Measurements from ENCODE around the gene TRIM34.
"Not testable (repeated sequence)": the region's sequence is repeated elsewhere in the genome, so short reads cannot be mapped to it uniquely, and the experiment has no call there.

The TRIM34 gene, protein sequence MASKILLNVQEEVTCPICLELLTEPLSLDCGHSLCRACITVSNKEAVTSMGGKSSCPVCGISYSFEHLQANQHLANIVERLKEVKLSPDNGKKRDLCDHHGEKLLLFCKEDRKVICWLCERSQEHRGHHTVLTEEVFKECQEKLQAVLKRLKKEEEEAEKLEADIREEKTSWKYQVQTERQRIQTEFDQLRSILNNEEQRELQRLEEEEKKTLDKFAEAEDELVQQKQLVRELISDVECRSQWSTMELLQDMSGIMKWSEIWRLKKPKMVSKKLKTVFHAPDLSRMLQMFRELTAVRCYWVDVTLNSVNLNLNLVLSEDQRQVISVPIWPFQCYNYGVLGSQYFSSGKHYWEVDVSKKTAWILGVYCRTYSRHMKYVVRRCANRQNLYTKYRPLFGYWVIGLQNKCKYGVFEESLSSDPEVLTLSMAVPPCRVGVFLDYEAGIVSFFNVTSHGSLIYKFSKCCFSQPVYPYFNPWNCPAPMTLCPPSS
- 0 to 0.06 reads per million in 2 experiments for total RNA-seq

DNA sequence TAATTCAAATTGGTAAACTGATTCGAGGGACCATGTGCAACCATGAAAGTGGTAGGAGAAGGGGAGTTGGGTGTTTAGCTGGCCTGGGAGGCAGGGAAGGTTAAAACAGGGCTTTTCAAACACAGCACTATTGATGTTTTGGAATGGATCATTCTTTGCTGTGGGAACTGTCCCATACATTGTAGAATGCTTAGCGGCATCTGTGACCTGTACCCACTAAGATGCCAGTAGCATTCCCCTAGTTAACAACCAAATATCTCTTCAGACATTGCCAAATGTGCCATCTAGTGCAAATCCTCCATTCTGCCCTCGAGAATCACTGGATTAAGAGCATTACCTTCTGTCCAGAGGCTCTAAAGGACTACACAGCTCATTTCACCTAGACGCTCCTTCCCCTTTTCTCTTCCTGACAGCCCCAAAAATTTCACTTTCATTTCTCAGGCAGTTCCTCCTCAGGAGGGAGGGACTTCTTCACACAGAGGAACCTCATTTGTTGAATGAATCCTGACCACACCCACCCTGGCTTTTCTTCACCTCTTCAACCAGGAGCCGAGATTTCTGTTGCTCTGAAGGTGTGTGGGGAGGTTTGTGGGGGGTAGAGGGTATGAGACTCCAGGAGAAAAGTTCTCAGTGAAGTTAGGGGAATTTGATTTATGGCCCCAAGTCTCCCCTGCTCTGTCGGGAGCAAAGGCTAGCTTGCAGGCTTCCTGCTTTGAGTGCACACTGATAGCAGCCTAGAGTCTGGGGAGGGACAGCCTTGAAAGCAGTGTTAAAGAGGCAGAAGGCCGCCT lies at the start of gene TRIM34:
TRIM34 (plus strand) TSS at position 513 of the 791 bp plus-strand sequence. CDS start 7,331 bp downstream, outside the sequence.
- peak; percentile 44 for DNase-seq (ENCODE audit: low read depth)

GRCh38 chr11:5575152-5575551 lies 49.6 kb upstream of the TRIM34 start:
- no peak for DNase-seq (ENCODE audit: low read depth)

DNA sequence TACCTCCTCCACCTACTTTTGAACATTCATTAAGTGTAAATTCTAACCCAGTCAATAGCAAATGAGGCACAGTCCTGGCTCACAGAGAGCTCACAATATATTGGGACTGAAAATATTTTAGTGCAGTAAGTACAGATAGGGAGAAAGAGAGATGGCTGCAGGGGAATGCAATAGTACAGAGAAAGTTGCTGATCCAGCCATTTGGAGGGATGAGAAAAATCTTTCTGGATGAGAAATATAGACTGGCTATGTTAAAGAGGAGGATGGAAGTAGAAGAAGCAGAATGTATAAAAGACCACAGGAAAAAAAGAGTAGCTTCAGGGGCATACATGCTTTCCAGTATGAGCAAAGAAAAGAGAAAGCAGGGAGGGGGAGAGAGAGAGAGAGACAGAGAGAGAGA lies 47.7 kb upstream of the TRIM34 start:
- no peak for DNase-seq (ENCODE audit: low read depth)

GRCh38 chr11:5580577-5580976 lies 44.2 kb upstream of the TRIM34 start, which contains the start of gene OR52B6:
OR52B6 (plus strand) TSS chr11:5580877; CDS start chr11:5580877, 0 bp downstream.
- DNase-seq (ENCODE audit: low read depth), result no peak

DNA sequence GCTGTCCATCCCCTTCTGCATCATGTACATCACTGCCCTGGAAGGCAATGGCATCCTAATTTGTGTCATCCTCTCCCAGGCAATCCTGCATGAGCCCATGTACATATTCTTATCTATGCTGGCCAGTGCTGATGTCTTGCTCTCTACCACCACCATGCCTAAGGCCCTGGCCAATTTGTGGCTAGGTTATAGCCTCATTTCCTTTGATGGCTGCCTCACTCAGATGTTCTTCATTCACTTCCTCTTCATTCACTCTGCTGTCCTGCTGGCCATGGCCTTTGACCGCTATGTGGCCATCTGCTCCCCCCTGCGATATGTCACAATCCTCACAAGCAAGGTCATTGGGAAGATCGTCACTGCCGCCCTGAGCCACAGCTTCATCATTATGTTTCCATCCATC lies 43.8 kb upstream of the TRIM34 start:
- no peak for DNase-seq (ENCODE audit: low read depth)

DNA sequence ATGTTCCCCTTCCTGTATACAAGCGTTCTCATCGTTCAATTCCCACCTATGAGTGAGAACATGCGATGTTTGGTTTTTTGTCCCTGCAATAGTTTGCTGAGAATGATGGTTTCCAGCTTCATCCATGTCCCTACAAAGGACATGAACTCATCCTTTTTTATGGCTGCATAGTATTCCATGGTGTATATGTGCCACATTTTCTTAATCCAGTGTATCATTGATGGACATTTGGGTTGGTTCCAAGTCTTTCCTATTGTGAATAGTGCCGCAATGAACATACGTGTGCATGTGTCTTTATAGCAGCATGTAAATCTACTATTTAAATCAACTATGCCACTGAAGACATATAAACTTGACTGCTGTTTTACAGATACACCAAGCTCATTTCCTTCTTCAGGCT lies 40.3 kb upstream of the TRIM34 start:
- not testable (repeated sequence) for DNase-seq (ENCODE audit: low read depth)

GRCh38 chr11:5589906-5590305 lies 34.9 kb upstream of the TRIM34 start:
- DNase-seq (ENCODE audit: low read depth), result not testable (repeated sequence)

DNA sequence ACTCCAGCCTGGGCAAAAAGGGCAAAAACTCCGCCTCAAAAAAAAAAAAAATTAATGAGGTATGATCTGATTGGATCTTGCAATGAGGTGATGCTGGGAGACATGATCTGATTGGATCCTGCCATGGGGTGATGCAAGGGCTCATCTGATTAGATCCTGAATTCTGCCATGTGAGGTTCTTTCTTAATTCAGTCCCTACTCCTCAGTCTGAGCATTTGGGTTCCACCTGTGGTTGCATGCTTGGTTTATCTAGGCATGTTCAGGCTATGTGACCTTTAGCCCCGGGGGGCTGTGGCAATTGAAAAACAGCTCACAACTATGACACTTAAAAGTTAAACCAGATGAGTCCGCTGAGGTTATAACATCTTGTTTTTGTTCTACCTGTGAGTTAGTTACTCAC lies 33.2 kb upstream of the TRIM34 start:
- DNase-seq (ENCODE audit: low read depth), result no peak

- DNase-seq (ENCODE audit: low read depth), result no peak
These were observed 32.2 kb upstream of the TRIM34 start for GRCh38 chr11:5592615-5593014.

GRCh38 chr11:5593146-5593545 lies 31.7 kb upstream of the TRIM34 start:
- no peak for DNase-seq (ENCODE audit: low read depth)

DNA sequence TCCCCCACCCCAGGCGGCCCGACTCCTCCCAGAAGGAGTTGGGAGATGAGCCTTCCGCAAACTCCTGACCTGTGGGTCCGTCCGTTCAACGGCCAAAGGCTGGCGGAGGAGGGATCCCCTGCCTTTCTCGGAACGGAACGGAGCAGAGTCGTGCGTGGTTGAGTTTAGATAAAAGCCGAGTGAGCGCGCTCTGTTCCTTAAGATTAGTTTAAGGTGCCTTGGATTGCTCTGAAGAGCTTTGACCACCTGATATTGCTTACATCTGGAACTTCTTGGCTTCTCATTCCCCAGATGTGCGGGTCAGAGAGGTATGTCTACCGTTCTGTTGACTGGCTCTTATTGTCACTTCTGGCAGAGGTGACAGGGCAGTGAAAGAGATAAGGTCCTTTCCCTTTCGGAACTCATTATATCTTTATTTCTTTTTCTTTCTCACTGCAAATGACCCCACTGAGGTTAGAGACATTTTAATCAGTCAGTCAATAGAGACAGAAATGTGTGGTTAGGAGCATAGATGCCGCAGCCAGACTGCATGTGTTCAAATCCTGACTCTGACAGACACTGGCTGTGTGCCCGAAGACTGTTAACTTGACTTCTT lies 28.1 kb upstream of the TRIM34 start, which contains the start of gene TRIM6:
TRIM6 (plus strand) TSS at position 31 of the 595 bp plus-strand sequence; CDS start at position 292, 261 bp downstream.
- no peak for DNase-seq (ENCODE audit: low read depth)

DNA sequence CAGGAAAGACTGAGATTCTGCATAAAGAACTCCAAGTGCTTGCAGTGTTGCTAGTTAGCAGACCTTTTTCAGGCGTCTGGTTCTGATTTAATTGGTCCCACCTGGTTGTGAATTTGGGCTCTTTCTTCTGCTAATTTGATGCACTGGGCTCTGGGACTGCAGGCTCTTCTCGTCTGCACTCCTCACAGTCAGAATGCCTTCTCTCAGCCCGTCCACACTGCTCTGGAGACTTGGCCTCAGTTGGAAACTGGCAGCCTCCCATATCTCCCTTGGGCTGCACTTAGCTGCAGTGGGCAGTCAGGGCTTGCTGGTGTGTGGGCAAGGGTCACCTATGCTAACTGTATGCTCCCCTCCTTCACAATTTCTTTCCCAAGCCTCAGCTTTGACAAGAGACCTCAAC lies 26.8 kb upstream of the TRIM34 start:
- no peak for DNase-seq (ENCODE audit: low read depth)

- peak; percentile 38 for DNase-seq (ENCODE audit: low read depth)
These were observed 24.4 kb upstream of the TRIM34 start for GRCh38 chr11:5600374-5600851.

DNA sequence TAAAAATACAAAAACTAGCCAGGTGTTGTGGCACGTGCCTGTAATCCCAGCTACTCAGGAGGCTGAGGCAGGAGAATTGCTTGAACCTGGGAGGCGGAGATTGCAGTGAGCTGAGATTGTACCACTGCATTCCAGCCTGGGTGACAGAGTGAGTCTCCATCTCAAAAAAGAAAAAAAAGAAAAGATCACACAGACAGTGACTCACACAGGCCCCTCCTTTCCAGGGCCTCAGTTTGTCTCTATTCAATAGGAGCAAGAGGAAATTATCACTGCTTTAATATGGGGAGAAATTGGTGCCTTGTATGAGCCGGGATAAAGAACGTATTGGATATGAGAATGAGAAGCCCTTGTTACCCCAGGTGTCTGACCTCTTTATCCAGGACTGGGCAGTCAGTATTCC lies 22.0 kb upstream of the TRIM34 start:
- DNase-seq (ENCODE audit: low read depth), result not testable (repeated sequence)

DNA sequence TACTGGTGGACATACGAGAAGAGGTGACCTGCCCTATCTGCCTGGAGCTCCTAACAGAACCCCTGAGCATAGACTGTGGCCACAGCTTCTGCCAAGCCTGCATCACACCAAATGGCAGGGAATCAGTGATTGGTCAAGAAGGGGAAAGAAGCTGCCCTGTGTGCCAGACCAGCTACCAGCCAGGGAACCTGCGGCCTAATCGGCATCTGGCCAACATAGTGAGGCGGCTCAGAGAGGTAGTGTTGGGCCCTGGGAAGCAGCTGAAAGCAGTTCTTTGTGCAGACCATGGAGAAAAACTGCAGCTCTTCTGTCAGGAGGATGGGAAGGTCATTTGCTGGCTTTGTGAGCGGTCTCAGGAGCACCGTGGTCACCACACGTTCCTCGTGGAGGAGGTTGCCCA lies 21.5 kb upstream of the TRIM34 start:
- DNase-seq (ENCODE audit: low read depth), result no peak

GRCh38 chr11:5604896-5605295 lies 19.9 kb upstream of the TRIM34 start:
- no peak for DNase-seq (ENCODE audit: low read depth)

GRCh38 chr11:5605849-5606248 lies 19.0 kb upstream of the TRIM34 start:
- DNase-seq (ENCODE audit: low read depth), result no peak

DNA sequence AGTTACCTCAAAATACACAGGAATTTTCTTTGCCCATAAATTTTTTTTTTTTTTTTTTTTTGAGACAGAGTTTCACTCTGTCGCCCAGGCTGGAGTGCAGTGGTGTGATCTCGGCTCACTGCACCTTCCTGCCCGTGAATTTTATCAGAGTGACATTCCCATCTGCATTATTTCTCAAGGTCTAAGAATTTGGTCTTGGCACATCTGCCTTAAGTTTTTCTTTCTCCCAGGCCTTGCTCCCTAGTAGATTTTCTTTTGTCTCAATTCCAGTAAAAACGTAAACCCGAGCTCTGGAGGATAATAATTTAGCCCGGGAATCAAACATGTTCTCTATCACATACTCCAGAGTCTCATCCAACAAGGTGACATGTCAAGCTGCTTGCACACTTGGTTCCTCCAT lies 16.0 kb upstream of the TRIM34 start:
- no peak for DNase-seq (ENCODE audit: low read depth)

DNA sequence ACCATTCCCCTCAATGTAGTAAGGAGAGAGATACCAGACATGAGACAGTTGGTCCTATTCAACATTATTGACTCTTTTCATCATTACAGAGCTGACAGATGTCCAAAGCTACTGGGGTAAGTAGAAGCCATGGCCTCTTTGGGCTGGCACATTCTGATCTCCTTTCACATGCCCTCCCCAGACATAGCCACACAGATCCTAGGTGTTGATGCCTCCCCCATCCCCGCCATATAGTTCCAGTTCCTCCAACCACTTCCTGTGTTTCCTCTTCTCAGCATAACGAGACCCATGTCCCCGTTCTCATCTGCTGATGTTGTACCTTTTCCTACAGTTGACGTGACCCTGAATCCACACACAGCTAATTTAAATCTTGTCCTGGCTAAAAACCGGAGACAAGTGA lies 14.4 kb upstream of the TRIM34 start:
- DNase-seq (ENCODE audit: low read depth), result no peak

DNA sequence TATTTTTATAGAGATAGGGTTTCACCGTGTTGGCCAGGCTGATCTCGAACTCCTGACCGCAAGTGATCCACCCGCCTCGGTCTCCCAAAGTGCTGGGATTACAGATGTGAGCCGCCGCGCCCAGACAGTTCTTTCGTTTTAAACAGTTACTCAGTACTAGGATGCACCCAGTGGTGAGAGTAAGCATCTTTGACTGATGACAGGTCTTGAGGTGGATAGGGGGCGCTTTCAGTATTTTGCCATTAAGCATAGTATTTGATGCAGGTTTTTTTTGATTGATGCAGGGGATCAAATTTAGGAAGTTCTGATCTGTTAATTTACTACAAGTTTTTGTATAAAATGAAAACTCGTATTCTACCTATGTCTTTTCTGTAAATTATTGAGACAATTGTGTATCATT lies 13.2 kb upstream of the TRIM34 start:
- DNase-seq (ENCODE audit: low read depth), result no peak

GRCh38 chr11:5618807-5619206 lies 6.0 kb upstream of the TRIM34 start:
- DNase-seq (ENCODE audit: low read depth), result no peak

Data from T follicular helper cell (primary cell).